Ishikawa (cell line): ENCODE measurements around the gene CARD18.

Experiments
- CEBPB ChIP-seq: IDR thresholded peaks from 2 replicates; pipeline ENCODE4 v1.6.1; 2012
- CREB1 ChIP-seq: IDR thresholded peaks from 2 replicates; pipeline ENCODE4 v1.6.1; 2012; ENCODE audit warnings: low read depth
- EGR1 ChIP-seq: IDR thresholded peaks from 2 replicates; pipeline ENCODE4 v1.6.1; 2012
- EP300 ChIP-seq: IDR thresholded peaks from 2 replicates; pipeline ENCODE4 v1.6.1; 2012; ENCODE audit warnings: borderline replicate concordance
- FOXM1 ChIP-seq: IDR thresholded peaks from 2 replicates; pipeline ENCODE4 v1.6.1; 2012; ENCODE audit warnings: low read depth, borderline replicate concordance
- NFIC ChIP-seq: IDR thresholded peaks from 2 replicates; pipeline ENCODE4 v1.6.1; 2012
- RAD21 ChIP-seq: IDR thresholded peaks from 2 replicates; pipeline ENCODE4 v1.6.1; 2012; ENCODE audit warnings: low read depth
- TAF1 ChIP-seq: IDR thresholded peaks from 2 replicates; pipeline ENCODE4 v1.6.1; 2012; ENCODE audit warnings: low read depth, mild to moderate bottlenecking
- TCF12 ChIP-seq: IDR thresholded peaks from 2 replicates; pipeline ENCODE4 v1.6.1; 2012; ENCODE audit warnings: low read depth
- TEAD4 ChIP-seq: IDR thresholded peaks from 2 replicates; pipeline ENCODE4 v1.6.1; 2012
- YY1 ChIP-seq: IDR thresholded peaks from 2 replicates; pipeline ENCODE4 v1.6.1; 2012; ENCODE audit warnings: low read depth
- ZBTB7A ChIP-seq: IDR thresholded peaks from 2 replicates; pipeline ENCODE4 v1.6.1; 2012; ENCODE audit warnings: low read depth
- TF ChIP-seq, protein P1 (sequence below): IDR thresholded peaks from 2 replicates; pipeline ENCODE4 v1.6.1; 2012
- TF ChIP-seq, protein P2 (sequence below): IDR thresholded peaks from 2 replicates; pipeline ENCODE4 v1.6.1; 2012; ENCODE audit warnings: low read depth, mild to moderate bottlenecking
- TF ChIP-seq, protein P3 (sequence below): IDR thresholded peaks from 2 replicates; pipeline ENCODE4 v1.6.1; 2012

Gene CARD18, protein sequence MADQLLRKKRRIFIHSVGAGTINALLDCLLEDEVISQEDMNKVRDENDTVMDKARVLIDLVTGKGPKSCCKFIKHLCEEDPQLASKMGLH

DNA sequence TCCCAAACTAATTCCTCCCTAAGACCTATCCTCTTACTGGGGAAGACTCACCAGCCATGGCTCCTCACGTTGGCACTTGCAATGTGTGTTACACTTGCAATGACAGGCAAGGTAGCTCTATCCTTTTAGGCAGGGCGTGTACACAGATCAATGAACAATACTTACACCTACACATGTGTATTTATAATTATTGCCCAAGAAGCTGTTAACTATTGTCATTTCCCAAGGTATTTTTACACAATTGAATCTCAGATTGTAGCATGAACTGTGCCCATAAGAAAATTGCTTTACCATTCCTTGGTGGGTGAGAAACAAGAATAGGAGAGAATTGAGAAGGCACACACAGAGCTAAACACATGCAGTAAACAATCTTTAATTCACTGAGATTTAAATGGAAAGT is at the start of gene CARD18:
Gene CARD18 (minus strand): TSS at position 101 of the 400 bp plus-strand sequence. CDS start 43 bp downstream, at position 58.
- TF ChIP-seq FOXM1 (no peak), NFIC (no peak), TEAD4 (no peak), ZBTB7A (no peak), EGR1 (no peak), CREB1 (no peak), EP300 (no peak), TAF1 (no peak), YY1 (no peak), RAD21 (no peak), TCF12 (no peak), CEBPB (no peak)
- TF ChIP-seq, protein P1, sequence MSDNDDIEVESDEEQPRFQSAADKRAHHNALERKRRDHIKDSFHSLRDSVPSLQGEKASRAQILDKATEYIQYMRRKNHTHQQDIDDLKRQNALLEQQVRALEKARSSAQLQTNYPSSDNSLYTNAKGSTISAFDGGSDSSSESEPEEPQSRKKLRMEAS = no peak
- TF ChIP-seq, protein P2, sequence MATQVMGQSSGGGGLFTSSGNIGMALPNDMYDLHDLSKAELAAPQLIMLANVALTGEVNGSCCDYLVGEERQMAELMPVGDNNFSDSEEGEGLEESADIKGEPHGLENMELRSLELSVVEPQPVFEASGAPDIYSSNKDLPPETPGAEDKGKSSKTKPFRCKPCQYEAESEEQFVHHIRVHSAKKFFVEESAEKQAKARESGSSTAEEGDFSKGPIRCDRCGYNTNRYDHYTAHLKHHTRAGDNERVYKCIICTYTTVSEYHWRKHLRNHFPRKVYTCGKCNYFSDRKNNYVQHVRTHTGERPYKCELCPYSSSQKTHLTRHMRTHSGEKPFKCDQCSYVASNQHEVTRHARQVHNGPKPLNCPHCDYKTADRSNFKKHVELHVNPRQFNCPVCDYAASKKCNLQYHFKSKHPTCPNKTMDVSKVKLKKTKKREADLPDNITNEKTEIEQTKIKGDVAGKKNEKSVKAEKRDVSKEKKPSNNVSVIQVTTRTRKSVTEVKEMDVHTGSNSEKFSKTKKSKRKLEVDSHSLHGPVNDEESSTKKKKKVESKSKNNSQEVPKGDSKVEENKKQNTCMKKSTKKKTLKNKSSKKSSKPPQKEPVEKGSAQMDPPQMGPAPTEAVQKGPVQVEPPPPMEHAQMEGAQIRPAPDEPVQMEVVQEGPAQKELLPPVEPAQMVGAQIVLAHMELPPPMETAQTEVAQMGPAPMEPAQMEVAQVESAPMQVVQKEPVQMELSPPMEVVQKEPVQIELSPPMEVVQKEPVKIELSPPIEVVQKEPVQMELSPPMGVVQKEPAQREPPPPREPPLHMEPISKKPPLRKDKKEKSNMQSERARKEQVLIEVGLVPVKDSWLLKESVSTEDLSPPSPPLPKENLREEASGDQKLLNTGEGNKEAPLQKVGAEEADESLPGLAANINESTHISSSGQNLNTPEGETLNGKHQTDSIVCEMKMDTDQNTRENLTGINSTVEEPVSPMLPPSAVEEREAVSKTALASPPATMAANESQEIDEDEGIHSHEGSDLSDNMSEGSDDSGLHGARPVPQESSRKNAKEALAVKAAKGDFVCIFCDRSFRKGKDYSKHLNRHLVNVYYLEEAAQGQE = no peak
- TF ChIP-seq, protein P3, sequence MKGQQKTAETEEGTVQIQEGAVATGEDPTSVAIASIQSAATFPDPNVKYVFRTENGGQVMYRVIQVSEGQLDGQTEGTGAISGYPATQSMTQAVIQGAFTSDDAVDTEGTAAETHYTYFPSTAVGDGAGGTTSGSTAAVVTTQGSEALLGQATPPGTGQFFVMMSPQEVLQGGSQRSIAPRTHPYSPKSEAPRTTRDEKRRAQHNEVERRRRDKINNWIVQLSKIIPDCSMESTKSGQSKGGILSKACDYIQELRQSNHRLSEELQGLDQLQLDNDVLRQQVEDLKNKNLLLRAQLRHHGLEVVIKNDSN = no peak

DNA sequence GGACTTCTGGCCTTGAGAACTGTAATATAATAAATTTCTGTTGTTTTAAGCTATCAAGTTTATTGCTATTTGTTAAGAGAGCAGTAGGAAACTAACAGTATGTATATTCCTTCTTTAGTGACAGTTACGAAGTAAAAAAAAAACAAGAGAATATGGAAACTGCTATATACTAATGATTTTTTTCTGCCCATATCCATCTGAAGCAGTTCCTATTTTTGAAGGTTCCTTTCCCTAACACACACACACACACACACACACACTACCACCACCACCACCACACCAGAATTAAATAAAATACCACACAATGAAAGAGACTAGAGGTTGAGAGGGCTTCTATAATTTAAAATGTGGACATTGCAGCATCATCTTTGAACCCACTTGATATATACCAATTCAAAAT is 44.4 kb upstream of the CARD18 start:
- TF ChIP-seq RAD21 = no peak
- TF ChIP-seq TEAD4 = no peak
- no peak for TF ChIP-seq CEBPB
- TF ChIP-seq, protein P1 = no peak
- no peak for TF ChIP-seq NFIC
- no peak for TF ChIP-seq CREB1
- TF ChIP-seq TCF12 = no peak
- TF ChIP-seq, protein P2 = no peak
- TF ChIP-seq EP300 = no peak
- no peak for TF ChIP-seq ZBTB7A
- no peak for TF ChIP-seq YY1
- TF ChIP-seq EGR1 = no peak
- no peak for TF ChIP-seq TAF1
- no peak for TF ChIP-seq FOXM1
- TF ChIP-seq, protein P3 = no peak

DNA sequence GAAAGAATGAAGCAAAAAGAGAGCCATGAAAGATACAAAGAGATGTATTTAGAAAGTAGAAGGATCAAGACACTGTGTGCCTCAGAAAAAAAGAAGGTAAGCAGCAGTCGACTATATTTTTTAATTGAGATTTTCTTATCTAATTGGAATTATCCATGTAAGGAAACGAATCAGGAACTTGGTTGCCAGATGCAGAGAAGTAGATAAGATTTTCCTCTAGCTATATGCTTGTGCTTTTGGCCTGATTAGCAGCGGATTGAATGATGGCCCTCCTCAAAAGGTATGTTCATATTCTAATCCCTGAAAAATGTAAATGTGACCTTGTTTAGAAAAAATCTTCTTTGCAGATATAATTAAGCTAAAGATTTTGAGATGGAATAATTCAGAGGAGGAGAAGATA is 43.9 kb upstream of the CARD18 start:
- TF ChIP-seq, protein P2 = no peak
- TF ChIP-seq CEBPB (no peak), TAF1 (no peak), ZBTB7A (no peak), FOXM1 (no peak), EP300 (no peak), EGR1 (no peak), RAD21 (no peak), CREB1 (no peak)
- TF ChIP-seq, protein P1 = no peak
- TF ChIP-seq, protein P3 = no peak

DNA sequence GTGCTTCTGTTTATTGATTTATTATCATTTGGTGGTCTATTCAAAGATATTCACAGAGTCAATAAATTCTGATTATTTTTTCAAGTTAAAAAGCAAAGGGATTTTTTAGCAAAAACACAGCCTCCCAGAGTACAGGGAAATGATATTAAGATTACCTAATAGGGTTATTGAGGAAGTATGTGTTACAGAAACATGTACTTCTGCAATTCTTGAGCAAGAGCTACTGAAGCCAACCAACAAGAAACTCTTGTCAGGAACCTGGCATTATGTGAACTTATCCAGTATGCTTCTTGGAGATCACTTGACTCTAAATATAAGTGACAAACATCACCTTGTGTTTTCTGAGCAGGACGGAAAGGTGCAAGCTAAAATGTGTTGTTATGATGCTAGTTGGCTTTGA is 42.0 kb upstream of the CARD18 start:
- TF ChIP-seq YY1 (no peak), EP300 (no peak)
- TF ChIP-seq, protein P3 = no peak
